Stimulated activated CD8-positive, alpha-beta memory T cell treated with anti-CD3 and anti-CD28 coated beads, Interleukin-7, amount 100 ng/mL, for 4 hours (primary cell): ENCODE measurements around the gene COL16A1.

Experiments used
- DNase-seq, 2 donors: peaks; one replicate each; pipeline ENCODE4 v3.0.0-alpha.2; 2020; ENCODE audit warnings: low read depth in 2 of 2

Gene COL16A1

GRCh38 chr1:31687601-31688000 is 16.2 kb downstream of the COL16A1 start:
- no peak for DNase-seq

DNA sequence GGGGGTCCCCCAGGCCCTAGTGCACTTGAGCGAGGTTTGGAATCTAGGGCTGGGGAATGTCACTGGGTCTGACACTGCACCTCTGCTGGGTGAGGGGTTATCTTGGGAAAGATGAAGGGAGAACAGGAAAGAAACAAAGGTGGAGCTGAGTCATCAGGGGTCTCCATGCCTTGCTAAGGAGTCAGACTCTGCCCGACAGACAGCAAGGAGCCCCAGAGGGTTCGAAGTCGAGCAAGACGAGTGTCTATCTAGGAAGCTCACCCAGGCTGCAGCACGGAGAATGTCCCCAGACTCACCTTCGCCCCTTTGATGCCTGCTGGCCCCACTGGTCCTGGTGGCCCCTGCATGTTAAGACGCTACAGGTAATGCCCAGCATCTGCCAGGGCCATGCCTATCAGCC is 18.0 kb downstream of the COL16A1 start:
- no peak for DNase-seq

DNA sequence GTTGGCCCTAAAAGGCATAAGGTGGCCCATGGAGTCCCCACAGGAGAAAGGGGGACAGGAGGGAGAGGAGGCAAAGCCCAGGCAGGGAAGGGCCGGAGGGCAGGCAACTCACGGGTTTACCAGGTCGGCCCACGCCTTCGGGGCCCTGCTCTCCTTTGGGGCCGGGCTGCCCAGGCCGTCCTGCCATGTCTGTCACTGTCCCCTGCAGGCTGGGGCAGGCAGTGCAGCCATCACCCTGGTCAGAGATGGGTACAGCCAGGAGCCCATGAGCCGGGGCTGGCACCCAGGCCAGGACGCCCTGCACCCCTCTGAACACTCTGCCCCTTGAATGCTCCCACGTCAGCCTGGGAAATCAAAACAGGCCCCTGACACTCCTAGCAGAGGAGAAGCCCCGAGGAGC is 19.8 kb downstream of the COL16A1 start:
- no peak for DNase-seq

DNA sequence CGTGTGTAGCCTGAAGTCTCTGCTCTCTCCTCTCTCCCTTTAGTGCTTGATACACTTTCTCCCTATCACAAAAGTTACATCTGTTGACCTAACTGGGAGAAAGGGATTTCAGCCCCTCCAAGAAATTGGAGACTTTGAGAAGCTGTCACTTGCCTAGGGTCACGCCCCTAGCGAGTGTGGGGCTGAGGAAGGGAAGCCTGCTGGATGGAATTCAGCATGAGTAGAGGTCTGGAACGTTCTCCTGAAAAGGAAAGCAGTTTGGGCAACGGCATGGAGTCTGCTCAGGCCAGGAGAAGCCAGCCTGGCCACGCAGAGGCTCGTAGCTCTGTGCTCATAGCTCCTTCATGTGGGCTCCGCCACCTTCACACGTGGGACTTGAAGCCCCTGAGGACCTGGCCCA is 22.4 kb downstream of the COL16A1 start:
- no peak for DNase-seq

DNA sequence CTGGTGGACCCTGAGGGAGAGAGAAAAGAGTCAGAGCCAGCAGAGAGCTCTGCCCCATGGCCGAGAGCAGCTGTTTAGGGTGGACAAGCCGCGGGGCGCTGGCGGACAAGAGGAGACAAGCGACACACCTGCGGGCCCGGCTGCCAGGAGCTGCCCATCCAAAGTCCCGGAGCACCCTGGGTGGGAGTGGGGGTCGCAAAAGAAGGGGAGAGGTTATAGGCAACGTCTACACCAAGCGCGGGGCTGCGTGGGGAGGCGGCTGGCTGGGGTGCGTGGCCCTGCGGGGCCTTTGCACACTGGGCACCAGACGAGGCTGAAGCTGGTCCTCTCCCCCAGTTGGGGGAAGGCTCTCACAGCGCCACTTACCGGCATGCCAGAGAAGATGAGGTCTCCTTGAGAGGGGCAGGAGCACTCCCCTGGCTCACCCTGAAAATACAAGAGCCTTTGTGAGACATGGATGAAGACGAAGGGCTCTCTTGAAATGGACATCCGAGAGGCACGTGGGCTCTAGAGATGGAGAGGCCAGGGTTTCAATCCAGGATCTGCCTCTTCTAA is 24.1 kb downstream of the COL16A1 start:
- DNase-seq, result no peak

DNA sequence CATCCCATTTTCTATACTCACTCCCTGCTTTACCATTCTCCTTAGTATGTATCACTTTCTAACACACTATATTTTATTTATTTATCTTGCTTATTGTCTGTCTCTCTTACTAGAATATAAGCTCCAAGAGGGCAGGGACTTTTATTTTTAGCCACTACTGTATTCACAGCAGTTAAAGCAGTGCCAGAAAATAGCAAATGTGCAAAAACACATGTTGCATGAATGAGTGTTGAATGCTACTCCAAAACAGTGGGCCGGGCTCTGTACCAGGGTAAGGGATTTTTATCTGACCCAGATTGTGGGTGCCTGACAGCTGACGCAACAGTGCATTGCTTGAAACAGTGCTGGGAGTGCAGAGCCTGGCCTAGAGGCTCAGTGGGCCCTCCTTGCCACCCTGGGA is 24.7 kb downstream of the COL16A1 start:
- DNase-seq, result no peak

DNA sequence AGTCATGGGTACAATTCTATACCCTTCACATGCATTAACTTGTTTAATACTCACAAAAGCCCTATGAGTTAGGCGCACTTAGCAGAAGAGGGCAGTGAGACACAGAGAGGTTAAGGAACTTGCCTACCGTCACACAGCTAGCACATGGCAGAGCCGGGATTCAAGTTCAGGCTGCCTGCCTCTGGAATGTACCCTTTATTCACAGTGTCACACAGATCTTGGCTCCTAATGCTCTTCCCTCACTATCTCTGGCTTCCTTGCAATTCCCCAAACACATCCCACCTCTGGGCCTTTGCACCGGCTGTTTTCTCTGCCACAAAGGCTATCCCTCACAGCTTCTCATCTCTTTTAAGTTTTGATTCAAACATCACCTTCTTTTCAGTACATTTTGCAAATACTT is 25.1 kb downstream of the COL16A1 start:
- DNase-seq, result no peak

DNA sequence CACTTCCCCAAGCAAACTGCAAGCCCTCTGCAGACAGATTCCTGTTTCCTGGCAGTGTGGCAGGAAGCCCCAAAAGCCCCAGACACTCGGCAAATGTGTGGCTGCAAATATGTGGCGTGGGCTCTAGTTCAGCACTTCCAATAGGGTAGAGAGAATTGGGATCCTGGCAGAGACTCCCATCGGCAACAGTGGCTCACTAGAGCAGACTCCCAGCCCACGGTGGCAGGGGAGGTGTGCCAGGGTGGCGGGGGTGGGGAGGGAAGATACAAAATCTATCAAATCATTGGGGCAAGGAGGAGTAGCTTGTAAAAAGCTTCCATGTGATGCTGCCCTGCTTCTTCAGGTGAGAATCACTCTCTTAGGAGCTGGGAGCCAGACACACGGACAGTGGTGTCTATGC is 25.9 kb downstream of the COL16A1 start:
- DNase-seq, result no peak

GRCh38 chr1:31677401-31677800 is 26.4 kb downstream of the COL16A1 start:
- no peak for DNase-seq

DNA sequence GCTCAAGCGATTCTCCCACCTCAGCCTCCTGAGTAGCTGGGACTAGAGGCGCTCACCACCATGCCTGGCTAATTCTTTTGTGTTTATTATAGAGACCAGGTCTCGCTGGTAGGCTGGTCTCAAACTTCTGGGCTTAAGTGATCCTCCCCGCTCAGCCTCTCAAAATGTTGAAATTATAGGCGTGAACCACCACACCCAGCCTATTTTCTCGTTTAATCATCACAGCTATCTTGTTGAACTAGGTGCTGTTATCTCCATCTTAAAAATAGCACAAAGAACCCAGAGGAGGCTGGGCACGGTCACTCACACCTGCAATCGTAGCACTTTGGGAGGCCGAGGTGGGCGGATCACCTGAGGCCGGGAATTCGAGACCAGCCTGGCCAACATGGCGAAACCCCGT is 28.1 kb downstream of the COL16A1 start:
- no peak for DNase-seq

- DNase-seq, result no peak
Measured at GRCh38 chr1:31675161-31675560, 28.7 kb downstream of the COL16A1 start.

GRCh38 chr1:31674626-31675025 is 29.2 kb downstream of the COL16A1 start:
- DNase-seq, result no peak

DNA sequence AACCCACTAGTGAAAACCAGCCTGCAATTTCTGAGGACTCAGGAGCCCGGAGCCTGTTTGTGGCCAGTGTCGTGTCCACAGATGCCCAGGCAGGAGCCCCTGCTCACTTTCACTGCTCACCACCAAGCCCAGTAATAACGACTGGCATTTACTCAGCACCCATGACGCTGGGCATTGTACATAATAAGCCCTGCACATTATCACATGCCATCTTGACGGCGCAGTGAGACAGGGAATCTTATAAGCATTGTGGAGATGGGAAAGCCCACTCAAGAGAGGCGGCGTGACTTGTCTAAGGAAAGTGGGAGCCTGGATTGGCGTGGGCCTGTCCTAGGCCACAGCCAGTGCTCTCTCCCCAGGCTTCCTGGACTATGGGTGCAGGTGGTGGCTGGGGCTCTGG is 30.4 kb downstream of the COL16A1 start:
- no peak for DNase-seq

- DNase-seq, result no peak
Measured at GRCh38 chr1:31672986-31673385, 30.8 kb downstream of the COL16A1 start.

GRCh38 chr1:31671561-31672201 is 32.1 kb downstream of the COL16A1 start:
- DNase-seq, result no peak

- no peak for DNase-seq
Measured at GRCh38 chr1:31671147-31671546, 32.7 kb downstream of the COL16A1 start.

- no peak for DNase-seq
Measured at GRCh38 chr1:31670593-31670964, 33.2 kb downstream of the COL16A1 start.

GRCh38 chr1:31669786-31670592 is 33.8 kb downstream of the COL16A1 start:
- DNase-seq, result peak in 1 of 2 donors; percentile 3

- DNase-seq, result no peak
Measured at GRCh38 chr1:31669433-31669785, 34.4 kb downstream of the COL16A1 start.

- DNase-seq, result no peak
Measured at GRCh38 chr1:31668303-31668883, 35.4 kb downstream of the COL16A1 start.

GRCh38 chr1:31667065-31667785 is 36.6 kb downstream of the COL16A1 start:
- no peak for DNase-seq

GRCh38 chr1:31666263-31666963 is 37.4 kb downstream of the COL16A1 start:
- DNase-seq, result no peak
